HEK293 (cell line): Measurements from ENCODE around the gene TPR.

Experiments
- CTCF ChIA-PET: fragments of 350-600 bp; formaldehyde crosslinking; extraction: SDS; loops from one replicate; lab custom pipeline; 2021; ENCODE audit warnings: antibody characterized with exemption; lab: Yijun Ruan, JAX
- POLR2A ChIA-PET: fragments of 300-600 bp; formaldehyde crosslinking; extraction: SDS; loops from one replicate; lab custom pipeline; 2020; ENCODE audit warnings: antibody characterized with exemption, inconsistent platforms; lab: Yijun Ruan, JAX
- H3K27ac ChIP-seq: fragments of 200-500 bp; sonication (Bioruptor generic); 2 replicates; pipeline ENCODE4 v1.5.1; 2014; ENCODE audit warnings: low read depth, low read length, control low read depth, inconsistent platforms; ENCODE audit errors: extremely low read depth
- H3K36me3 ChIP-seq, 2 experiments: fragments of 200-500 bp in 1 of 2; sonication (Bioruptor generic) in 1 of 2; 1 replicate in 1 of 2; 2 replicates in 1 of 2; pipeline ENCODE4 v1.5.1; 2014 to 2017; ENCODE audit warnings: inconsistent platforms in 2 of 2, low read length in 2 of 2; ENCODE audit not compliant: control insufficient read depth in 2 of 2, insufficient read depth in 1 of 2
- H3K4me1 ChIP-seq: fragments of 200-500 bp; sonication (Bioruptor generic); 2 replicates; pipeline ENCODE4 v1.5.1; 2014; ENCODE audit warnings: mild to moderate bottlenecking, low read length, inconsistent platforms; ENCODE audit not compliant: control insufficient read depth, insufficient read depth
- H3K4me3 ChIP-seq: 2 replicates; pipeline ENCODE4 v1.5.1; 2011; ENCODE audit warnings: low read depth, mild to moderate bottlenecking, control low read depth, low read length, moderate library complexity
- H3K9me3 ChIP-seq: fragments of 200-500 bp; sonication (Bioruptor generic); 2 replicates; pipeline ENCODE4 v1.5.1; 2014; ENCODE audit warnings: low read depth, low read length, inconsistent platforms; ENCODE audit not compliant: control insufficient read depth, insufficient read depth
- EGR2 ChIP-seq: fragments of 450-650 bp; formaldehyde crosslinking; IDR thresholded peaks from 2 replicates; pipeline ENCODE4 v1.5.1; 2016; ENCODE audit warnings: low read depth, missing biosample characterization, missing genetic modification characterization
- GLI2 ChIP-seq: fragments of 450-650 bp; formaldehyde crosslinking; IDR thresholded peaks from 2 replicates; pipeline ENCODE4; 2017; ENCODE audit warnings: missing biosample characterization, missing genetic modification characterization, low read depth, borderline replicate concordance
- KLF1 ChIP-seq: fragments of 450-650 bp; formaldehyde crosslinking; IDR thresholded peaks from 2 replicates; pipeline ENCODE4 v1.5.1; 2016; ENCODE audit warnings: missing biosample characterization, missing genetic modification characterization
- RBAK ChIP-seq: fragments of 450-650 bp; formaldehyde crosslinking; IDR thresholded peaks from 2 replicates; pipeline ENCODE4 v1.5.1; 2016; ENCODE audit warnings: missing biosample characterization, missing genetic modification characterization
- SCRT1 ChIP-seq: fragments of 450-650 bp; formaldehyde crosslinking; IDR thresholded peaks from 2 replicates; pipeline ENCODE4 v1.5.1; 2016; ENCODE audit warnings: missing biosample characterization, missing genetic modification characterization, borderline replicate concordance
- ZNF2 ChIP-seq: fragments of 450-650 bp; formaldehyde crosslinking; IDR thresholded peaks from 2 replicates; pipeline ENCODE4 v1.5.1; 2016; ENCODE audit warnings: missing biosample characterization, missing genetic modification characterization
- ZNF248 ChIP-seq: fragments of 450-650 bp; formaldehyde crosslinking; IDR thresholded peaks from 2 replicates; pipeline ENCODE4 v1.5.1; 2017; ENCODE audit warnings: missing biosample characterization, missing genetic modification characterization
- ZNF26 ChIP-seq: fragments of 450-650 bp; formaldehyde crosslinking; IDR thresholded peaks from 2 replicates; pipeline ENCODE4 v1.5.1; 2016; ENCODE audit warnings: missing biosample characterization, missing genetic modification characterization
- ZNF561 ChIP-seq: fragments of 450-650 bp; IDR thresholded peaks from 2 replicates; pipeline ENCODE4 v1.5.1; 2018; ENCODE audit warnings: missing biosample characterization, missing genetic modification characterization, borderline replicate concordance
- ZNF692 ChIP-seq: fragments of 450-650 bp; formaldehyde crosslinking; IDR thresholded peaks from 2 replicates; pipeline ENCODE4 v1.5.1; 2016; ENCODE audit warnings: missing biosample characterization, missing genetic modification characterization
- TF ChIP-seq, protein P1 (sequence below): IDR thresholded peaks from 2 replicates; pipeline ENCODE4 v1.6.1; 2011; ENCODE audit warnings: mild to moderate bottlenecking, low read depth, low read length, borderline replicate concordance
- TF ChIP-seq, protein P2 (sequence below): fragments of 450-650 bp; formaldehyde crosslinking; IDR thresholded peaks from 2 replicates; pipeline ENCODE4 v1.5.1; 2016; ENCODE audit warnings: missing biosample characterization, missing genetic modification characterization

TPR gene

DNA sequence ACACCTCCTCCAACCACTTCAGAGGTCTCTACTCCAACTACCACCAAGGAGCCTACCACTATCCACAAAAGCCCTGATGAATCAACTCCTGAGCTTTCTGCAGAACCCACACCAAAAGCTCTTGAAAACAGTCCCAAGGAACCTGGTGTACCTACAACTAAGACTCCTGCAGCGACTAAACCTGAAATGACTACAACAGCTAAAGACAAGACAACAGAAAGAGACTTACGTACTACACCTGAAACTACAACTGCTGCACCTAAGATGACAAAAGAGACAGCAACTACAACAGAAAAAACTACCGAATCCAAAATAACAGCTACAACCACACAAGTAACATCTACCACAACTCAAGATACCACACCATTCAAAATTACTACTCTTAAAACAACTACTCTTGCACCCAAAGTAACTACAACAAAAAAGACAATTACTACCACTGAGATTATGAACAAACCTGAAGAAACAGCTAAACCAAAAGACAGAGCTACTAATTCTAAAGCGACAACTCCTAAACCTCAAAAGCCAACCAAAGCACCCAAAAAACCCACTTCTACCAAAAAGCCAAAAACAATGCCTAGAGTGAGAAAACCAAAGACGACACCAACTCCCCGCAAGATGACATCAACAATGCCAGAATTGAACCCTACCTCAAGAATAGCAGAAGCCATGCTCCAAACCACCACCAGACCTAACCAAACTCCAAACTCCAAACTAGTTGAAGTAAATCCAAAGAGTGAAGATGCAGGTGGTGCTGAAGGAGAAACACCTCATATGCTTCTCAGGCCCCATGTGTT lies 66.6 kb downstream of the TPR start:
- POLR2A ChIA-PET, result no interaction called here
- no peak overlapping the region for H3K27ac ChIP-seq
- no peak for TF ChIP-seq RBAK (tag by site-specific recombination)
- TF ChIP-seq GLI2, result no peak
- TF ChIP-seq, protein P1, sequence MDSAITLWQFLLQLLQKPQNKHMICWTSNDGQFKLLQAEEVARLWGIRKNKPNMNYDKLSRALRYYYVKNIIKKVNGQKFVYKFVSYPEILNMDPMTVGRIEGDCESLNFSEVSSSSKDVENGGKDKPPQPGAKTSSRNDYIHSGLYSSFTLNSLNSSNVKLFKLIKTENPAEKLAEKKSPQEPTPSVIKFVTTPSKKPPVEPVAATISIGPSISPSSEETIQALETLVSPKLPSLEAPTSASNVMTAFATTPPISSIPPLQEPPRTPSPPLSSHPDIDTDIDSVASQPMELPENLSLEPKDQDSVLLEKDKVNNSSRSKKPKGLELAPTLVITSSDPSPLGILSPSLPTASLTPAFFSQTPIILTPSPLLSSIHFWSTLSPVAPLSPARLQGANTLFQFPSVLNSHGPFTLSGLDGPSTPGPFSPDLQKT, result no peak
- TF ChIP-seq, protein P2, sequence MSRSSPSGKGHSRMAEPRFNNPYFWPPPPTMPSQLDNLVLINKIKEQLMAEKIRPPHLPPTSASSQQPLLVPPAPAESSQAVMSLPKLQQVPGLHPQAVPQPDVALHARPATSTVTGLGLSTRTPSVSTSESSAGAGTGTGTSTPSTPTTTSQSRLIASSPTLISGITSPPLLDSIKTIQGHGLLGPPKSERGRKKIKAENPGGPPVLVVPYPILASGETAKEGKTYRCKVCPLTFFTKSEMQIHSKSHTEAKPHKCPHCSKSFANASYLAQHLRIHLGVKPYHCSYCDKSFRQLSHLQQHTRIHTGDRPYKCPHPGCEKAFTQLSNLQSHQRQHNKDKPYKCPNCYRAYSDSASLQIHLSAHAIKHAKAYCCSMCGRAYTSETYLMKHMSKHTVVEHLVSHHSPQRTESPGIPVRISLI, result no peak
- TF ChIP-seq ZNF26 (tag by site-specific recombination), result no peak
- TF ChIP-seq ZNF2 (tag by site-specific recombination), result 0 out of 2 replicates have a peak, but pooled peaks have one; percentile 44
- TF ChIP-seq, all 188 proteins: peak for 1
- H3K4me1 ChIP-seq, result no peaks in the 10 kb centered on the region
- no peaks in the 10 kb centered on the region for H3K9me3 ChIP-seq
- no peak overlapping the region for H3K4me3 ChIP-seq
- H3K36me3 ChIP-seq, result peaks cover 20 to 21% of the 10 kb centered on the region in 2 experiments
- CTCF ChIA-PET, result interaction anchor here (0.6 kb wide), 3 partner anchors 47 to 532 kb away, joined by 3 to 5 read pairs (median 3); no protein-coding TSS in a partner anchor

- TF ChIP-seq SCRT1, result no peak
- no peak for TF ChIP-seq ZNF561 (tag by site-specific recombination)
- TF ChIP-seq ZNF248 (tag by site-specific recombination), result no peak
- TF ChIP-seq, all 188 proteins: peak for 0
- H3K36me3 ChIP-seq, result peaks cover 10 to 14% of the 10 kb centered on the region in 2 experiments; a peak in 2 of 3 replicates
- POLR2A ChIA-PET, result no interaction called here
Observed at GRCh38 chr1:186307445-186307844, 67.6 kb downstream of the TPR start.

DNA sequence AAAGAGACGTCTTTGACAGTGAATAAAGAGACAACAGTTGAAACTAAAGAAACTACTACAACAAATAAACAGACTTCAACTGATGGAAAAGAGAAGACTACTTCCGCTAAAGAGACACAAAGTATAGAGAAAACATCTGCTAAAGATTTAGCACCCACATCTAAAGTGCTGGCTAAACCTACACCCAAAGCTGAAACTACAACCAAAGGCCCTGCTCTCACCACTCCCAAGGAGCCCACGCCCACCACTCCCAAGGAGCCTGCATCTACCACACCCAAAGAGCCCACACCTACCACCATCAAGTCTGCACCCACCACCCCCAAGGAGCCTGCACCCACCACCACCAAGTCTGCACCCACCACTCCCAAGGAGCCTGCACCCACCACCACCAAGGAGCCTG lies 68.5 kb downstream of the TPR start:
- no peak for TF ChIP-seq ZNF692
- TF ChIP-seq EGR2, result 0 out of 2 replicates have a peak, but pooled peaks have one; percentile 11
- peak; percentile 87 for TF ChIP-seq KLF1
- Histone ChIP-seq H3K36me3 (peaks cover 4 to 6% of the 10 kb centered on the region in 2 experiments; a peak in 2 of 3 replicates), H3K4me3 (no peak overlapping the region), H3K4me1 (no peaks in the 10 kb centered on the region), H3K27ac (no peak overlapping the region), H3K9me3 (no peaks in the 10 kb centered on the region)
- ChIA-PET POLR2A (no interaction called here), CTCF (no interaction called here)

More at GRCh38 chr1:186307445-186307844, 67.6 kb downstream of the TPR start:
- Histone ChIP-seq H3K27ac (no peak overlapping the region), H3K4me1 (no peaks in the 10 kb centered on the region), H3K9me3 (no peaks in the 10 kb centered on the region), H3K4me3 (no peak overlapping the region)
- CTCF ChIA-PET, result interaction anchor here (0.7 kb wide), 1 partner anchor 744 kb away, joined by 3 read pairs; no protein-coding TSS in a partner anchor
